Measurements from ENCODE around the gene DIO3. TPM values are rescaled to one million over a fixed set of nuclear protein-coding genes. Genes with fewer than 3 reads are reported as not detected.

Gene DIO3
- total and polyA plus RNA-seq, 2 experiments from 2014 or later = 18.4 to 51.1 TPM

DNA sequence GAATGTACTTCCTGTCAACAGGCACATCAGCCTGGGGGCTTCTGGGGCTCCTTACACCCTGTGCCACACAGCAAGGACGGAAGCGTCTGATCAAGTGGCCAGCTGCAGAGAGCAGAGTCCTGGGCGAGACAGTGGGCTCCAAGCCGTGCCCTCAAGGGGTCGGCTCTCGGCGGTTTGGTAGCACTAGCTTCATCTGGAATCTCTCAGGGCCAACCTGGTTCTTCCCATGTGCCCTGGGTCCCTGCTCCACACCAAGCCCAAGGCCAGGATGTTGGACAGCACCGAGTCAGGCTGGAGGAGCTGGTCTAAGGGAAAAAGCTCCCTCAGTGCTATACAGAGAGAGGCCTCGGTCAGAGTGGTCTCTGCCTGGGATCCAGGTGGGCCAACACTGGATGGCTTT, 20.5 kb downstream of the DIO3 start:
- Histone ChIP-seq H3K9me3 (ENCODE audit: low read depth) (no peaks in the 10 kb centered on the region), H3K27me3 (no peaks in the 10 kb centered on the region), H3K4me3 (no peak overlapping the region), H3K27ac (no peak overlapping the region), H2AFZ (no peak overlapping the region), H3K36me3 (replicated peaks; ENCODE audit: insufficient read depth, low read depth) (no peaks in the 10 kb centered on the region), H3K9me2 (replicated peaks; ENCODE audit: insufficient read depth) (no peaks in the 10 kb centered on the region), H3K4me1 (ENCODE audit: insufficient read depth) (no peaks in the 10 kb centered on the region), H4K20me1 (ENCODE audit: insufficient read depth, poor library complexity, severe bottlenecking) (no peaks in the 10 kb centered on the region), H3K79me2 (no peaks in the 10 kb centered on the region), H3K4me2 (no peak overlapping the region)
- no peak for DNase-seq (ENCODE audit: low spot score)
- TF ChIP-seq EZH2 (IDR thresholded peaks at IDR 0.05; ENCODE audit: borderline replicate concordance) (no peak), EZH2phosphoT487 (IDR thresholded peaks at IDR 0.05; ENCODE audit: low read depth, severe bottlenecking, unreplicated experiment) (no peak), CTCF (IDR thresholded peaks at IDR 0.05; ENCODE audit: poor library complexity) (no peak)
- WGBS (ENCODE audit: low lambda C conversion rate, missing lambda C conversion rate) = 77% methylated on average over 9 of the region's 9 CpGs

DNA sequence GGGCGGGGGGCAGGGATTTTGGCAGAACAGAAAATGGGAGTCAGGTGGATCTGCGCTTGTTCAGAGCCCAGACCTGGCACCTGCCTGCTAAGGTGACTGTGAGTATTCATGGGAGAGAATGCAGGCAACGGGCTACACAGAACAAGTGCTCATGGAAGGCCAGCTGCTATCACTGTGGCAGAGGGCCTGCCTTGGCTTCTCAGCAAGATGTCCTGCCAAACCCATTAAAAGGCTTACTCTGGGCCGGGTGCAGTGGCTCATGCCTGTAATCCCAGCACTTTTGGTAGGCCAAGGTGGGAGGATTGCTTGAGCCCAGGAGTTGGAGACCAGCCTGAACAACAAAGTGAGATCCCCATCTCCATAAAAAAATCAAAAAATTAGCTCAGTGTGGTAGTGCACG, 21.0 kb downstream of the DIO3 start:
- no peak for TF ChIP-seq EZH2 (IDR thresholded peaks at IDR 0.05; ENCODE audit: borderline replicate concordance)
- no peak for TF ChIP-seq CTCF (IDR thresholded peaks at IDR 0.05; ENCODE audit: poor library complexity)
- TF ChIP-seq EZH2phosphoT487 (IDR thresholded peaks at IDR 0.05; ENCODE audit: low read depth, severe bottlenecking, unreplicated experiment) = no peak
- Histone ChIP-seq H2AFZ (no peak overlapping the region), H3K4me3 (no peak overlapping the region), H3K4me1 (ENCODE audit: insufficient read depth) (no peaks in the 10 kb centered on the region), H3K27me3 (no peaks in the 10 kb centered on the region), H3K4me2 (no peak overlapping the region), H3K9me2 (replicated peaks; ENCODE audit: insufficient read depth) (no peaks in the 10 kb centered on the region), H3K36me3 (replicated peaks; ENCODE audit: insufficient read depth, low read depth) (no peaks in the 10 kb centered on the region), H3K79me2 (no peaks in the 10 kb centered on the region), H3K9me3 (ENCODE audit: low read depth) (no peaks in the 10 kb centered on the region), H3K27ac (no peak overlapping the region), H4K20me1 (ENCODE audit: insufficient read depth, poor library complexity, severe bottlenecking) (no peaks in the 10 kb centered on the region)
- WGBS (ENCODE audit: low lambda C conversion rate, missing lambda C conversion rate) = 86% methylated on average over 5 of the region's 5 CpGs
- no peak for DNase-seq (ENCODE audit: low spot score)

DNA sequence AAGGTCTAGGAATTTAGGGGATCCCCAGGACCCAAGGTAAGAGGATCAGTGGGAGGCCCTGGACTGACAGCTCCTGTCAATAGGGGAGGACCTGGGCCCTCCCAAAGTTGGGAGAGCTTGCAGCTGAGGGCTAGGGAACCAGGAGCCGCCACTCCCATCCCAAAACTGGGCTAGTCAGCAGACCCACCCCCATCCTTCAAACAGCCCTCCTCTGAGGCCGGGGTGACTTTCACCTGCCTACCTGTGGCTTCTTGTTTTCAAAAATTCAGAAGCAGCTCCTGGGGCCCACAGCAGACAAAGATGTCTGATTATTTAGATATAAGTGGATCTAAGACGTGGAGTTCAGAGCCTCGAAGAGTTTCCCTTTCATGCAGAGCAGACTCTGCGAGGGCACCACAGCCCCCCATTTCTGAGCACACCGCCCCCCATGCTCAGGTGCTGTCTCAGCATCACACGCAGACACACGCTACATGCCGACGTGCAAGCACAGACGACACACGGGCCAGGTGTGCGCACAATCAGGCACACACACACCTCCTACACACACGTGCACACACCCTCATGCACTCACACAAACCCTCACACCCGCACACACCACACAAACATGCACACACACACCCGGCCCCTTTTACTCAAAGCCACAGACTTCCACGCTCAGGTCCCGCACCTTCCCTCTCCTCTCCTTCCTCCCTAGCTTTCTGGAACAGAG, 21.9 kb downstream of the DIO3 start:
- TF ChIP-seq EZH2phosphoT487 (IDR thresholded peaks at IDR 0.05; ENCODE audit: low read depth, severe bottlenecking, unreplicated experiment) = no peak
- TF ChIP-seq CTCF (IDR thresholded peaks at IDR 0.05; ENCODE audit: poor library complexity) = no peak
- TF ChIP-seq EZH2 (IDR thresholded peaks at IDR 0.05; ENCODE audit: borderline replicate concordance) = no peak
- WGBS (ENCODE audit: low lambda C conversion rate, missing lambda C conversion rate) = 94% methylated on average over 18 of the region's 18 CpGs
- no peak overlapping the region for H2AFZ ChIP-seq

More for the DNA sequence above, 21.9 kb downstream of the DIO3 start:
- Histone ChIP-seq H3K27me3 (no peaks in the 10 kb centered on the region), H3K4me3 (no peak overlapping the region), H3K27ac (no peak overlapping the region), H3K36me3 (replicated peaks; ENCODE audit: insufficient read depth, low read depth) (no peaks in the 10 kb centered on the region), H3K4me2 (no peak overlapping the region), H4K20me1 (ENCODE audit: insufficient read depth, poor library complexity, severe bottlenecking) (no peaks in the 10 kb centered on the region), H3K9me3 (ENCODE audit: low read depth) (no peaks in the 10 kb centered on the region), H3K79me2 (no peaks in the 10 kb centered on the region), H3K4me1 (ENCODE audit: insufficient read depth) (peaks cover 5% of the 10 kb centered on the region), H3K9me2 (replicated peaks; ENCODE audit: insufficient read depth) (no peaks in the 10 kb centered on the region)
- DNase-seq (ENCODE audit: low spot score) = no peak
